T-helper 1 cell treated with Interleukin-12 subunit alpha and Interleukin-12 subunit beta and Interleukin-4 antibody, amounts not matched to agents 30 ng/mL and 1 ng/mL, for 36 hours (primary cell): ENCODE results near the gene UGT3A2. TPM values are rescaled to one million over a fixed set of nuclear protein-coding genes. Genes with fewer than 3 reads are reported as not detected.

Experiments
- intact Hi-C: fragments of 100-400 bp; cut with micrococcal nuclease; formaldehyde crosslinking; loops from one replicate; pipeline ENCODE4 v1.15.1; 2024
- total RNA-seq: library from RNA; stranded (reverse); gene quantifications from 2 replicates; pipeline ENCODE4 v1.2.3, GENCODE V29; 2022

Gene UGT3A2
- total RNA-seq, 1 donor from 2014 or later = 0.25 TPM

DNA sequence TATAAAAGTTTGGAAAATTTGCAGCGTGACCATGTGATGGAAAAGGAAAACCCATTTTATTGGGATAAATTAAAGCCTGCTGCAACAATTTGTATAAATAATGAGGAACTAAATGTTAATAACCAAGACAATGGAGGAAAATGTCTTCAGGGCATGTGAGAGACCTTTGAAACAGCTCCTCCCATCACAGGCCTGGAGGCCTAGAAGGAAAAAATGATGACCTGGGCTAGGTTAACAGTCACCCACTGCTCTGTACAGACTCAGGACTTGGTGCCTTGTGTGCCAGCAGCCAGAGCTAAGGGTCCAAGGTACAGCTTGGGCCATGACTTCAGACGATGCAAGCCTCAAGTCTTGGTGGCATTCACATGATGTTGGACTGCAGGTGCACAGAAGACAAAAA lies 53.5 kb downstream of the UGT3A2 start:
- intact Hi-C loops = no loop called here

DNA sequence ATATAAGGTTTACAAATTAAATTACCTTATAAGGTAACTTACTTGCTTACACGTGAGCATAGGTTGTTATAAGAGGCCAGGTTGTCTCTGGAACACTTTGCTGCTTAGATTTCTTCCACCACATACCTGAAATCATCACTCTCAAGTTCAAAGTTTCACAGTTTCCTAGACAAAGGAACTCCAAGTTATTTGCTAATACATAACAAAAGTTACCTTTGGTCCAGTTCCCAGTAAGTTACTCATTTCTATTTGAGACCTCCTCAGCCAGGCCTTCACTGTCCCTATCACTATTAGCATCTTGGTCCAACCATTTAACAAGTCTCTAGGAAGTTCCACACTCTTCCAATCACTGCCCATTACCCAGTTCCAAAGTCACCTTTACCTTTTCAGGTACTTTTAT lies 57.0 kb downstream of the UGT3A2 start:
- intact Hi-C loops = no loop called here

DNA sequence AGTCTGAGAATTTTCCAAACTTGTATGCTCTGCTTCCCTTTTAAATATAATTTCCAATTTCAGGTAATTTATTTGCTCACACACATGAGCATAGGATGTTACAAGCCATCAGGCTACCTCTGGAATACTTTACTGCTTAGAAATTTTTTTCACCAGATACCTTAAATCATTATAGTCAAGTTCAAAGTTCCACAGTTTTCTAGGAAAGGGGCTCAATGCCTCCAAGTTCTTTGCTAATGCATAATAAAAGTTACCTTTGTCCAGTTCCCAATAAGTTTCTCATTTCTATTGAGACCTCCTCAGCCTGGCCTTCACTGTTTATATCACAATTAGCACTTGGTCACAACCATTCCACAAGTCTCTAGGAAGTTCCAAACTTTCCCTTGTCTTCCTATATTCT lies 59.3 kb downstream of the UGT3A2 start:
- intact Hi-C loops = no loop called here

DNA sequence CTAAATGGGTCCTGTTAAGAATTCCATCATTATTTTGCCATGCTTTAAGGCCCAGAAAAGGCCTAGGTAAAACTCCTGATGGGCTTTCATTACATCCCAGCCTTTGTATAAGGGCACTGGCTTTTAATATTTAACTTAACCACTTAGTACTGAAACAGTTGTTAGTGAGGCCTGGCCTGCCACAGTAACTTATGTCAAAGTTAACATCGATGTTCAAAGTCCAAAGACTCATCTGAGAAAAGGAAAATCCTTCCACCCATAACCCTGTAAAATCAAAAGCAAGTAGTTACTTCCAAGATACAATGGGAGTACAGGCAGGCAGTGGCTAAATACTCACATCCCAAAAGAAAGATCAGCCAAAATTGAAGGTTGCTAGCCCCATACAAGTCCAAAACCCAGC lies 60.5 kb downstream of the UGT3A2 start:
- intact Hi-C loops = no loop called here

DNA sequence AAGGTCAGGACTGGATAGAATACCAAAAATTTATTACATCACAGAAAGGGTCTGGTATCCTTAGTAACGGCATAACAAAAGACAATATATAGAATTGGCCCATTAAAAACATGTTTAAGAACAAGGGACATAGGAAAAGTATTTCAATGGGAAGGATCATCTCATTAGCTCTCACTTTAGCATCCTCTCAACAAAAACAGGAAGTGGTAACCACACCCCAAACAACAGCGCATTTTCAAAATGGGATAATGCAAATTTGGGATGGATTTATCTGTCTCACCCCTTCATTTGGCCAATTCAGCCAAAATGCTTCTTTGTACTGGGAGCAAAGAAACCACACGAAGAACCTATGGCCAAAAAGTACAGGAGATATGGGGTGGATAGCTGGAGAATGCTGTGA lies 65.7 kb downstream of the UGT3A2 start:
- intact Hi-C loops = no loop called here

DNA sequence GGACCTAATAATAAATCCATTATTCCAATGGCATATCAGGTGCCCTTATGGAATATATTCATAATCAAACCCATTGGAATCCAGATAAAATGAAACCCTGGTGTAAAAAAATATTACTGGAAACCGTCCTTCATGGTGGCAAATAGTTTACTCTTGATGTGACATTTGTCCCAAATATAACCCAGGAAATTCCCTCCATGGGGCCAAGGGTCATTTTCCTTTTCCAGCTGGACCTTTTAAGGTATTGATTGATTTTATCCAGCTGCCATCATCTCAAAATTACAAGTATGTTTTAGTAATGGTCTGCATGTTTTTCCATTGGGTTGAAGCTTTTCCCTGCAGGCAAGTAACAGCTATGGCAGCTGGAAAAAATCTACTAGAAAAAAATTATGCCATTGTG lies 67.1 kb downstream of the UGT3A2 start:
- intact Hi-C loops = no loop called here

DNA sequence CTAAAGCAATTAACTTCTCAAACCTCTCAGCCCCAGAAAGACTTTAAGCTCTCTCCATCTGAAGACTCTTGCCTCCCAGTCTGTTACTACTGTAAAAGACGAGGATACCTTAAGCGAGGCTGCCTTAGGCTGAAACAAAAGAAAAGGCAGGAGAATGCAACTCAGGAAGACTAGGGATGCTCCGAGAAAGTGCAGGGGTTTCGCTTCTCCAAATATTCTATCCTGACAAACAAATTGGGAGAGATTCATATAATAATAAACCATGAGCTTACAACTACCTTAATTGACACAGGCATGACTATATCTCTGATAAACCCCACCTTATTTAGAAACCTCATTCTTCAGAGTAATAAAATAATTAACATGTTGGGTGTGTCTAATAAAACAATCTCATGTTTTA lies 70.6 kb downstream of the UGT3A2 start:
- intact Hi-C loops = no loop called here

DNA sequence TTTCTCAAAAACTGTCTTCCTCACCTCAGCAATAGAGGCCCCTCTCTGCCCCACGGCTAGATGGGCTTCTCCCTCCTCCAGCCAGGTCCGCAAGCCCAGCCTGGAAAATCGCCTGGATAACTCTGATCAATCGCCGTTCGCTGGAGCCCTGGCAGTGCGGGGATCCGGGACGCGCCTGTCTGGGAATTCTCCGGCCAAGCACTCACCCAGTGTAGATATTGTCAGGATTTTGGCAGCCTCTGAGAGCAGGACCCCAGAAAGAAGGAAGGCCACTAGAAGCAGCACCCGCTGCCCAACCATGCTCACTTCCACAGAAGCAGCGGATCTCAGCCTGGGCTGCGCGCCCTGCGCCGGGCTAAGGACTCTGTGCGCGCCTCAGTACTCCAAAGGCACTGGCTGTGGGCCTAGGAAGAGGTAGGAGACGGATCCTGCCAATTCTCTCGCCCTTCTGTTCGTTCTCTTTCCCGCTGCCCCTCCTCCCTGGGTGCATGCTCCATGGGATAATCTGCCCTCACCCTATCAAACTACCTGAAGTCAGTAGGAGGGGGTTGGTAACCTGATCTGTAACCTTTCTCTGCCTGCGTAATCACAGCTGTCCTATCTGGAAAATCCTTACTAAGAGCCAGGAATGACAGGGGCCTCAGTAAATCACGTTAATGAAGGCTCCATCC lies 75.6 kb downstream of the UGT3A2 start, which contains the start of gene UGT3A1:
UGT3A1 (minus strand) TSS at position 450 of the 671 bp plus-strand sequence; CDS start at position 300, 150 bp downstream.
- intact Hi-C loops = no loop called here

DNA sequence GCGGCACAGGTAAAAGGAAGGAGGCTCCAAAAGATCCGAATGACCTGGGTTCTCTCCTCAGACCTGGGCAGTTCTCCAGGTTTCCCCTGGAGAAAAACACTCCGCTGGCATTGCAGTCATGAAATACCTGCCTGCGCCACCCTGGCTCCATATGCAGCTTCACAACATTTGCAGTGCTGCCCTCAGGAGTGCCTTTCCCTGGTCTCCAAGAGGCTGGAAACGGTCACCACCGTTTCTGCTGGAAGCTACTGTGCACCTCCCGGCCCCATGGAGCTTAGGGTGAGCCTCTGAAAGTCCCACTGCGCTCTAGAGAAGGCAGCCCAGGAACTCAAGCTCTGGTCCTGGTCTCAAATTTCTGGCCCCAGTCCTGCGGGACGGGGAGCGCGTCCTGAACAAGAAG lies 76.2 kb downstream of the UGT3A2 start:
- intact Hi-C loops = no loop called here

DNA sequence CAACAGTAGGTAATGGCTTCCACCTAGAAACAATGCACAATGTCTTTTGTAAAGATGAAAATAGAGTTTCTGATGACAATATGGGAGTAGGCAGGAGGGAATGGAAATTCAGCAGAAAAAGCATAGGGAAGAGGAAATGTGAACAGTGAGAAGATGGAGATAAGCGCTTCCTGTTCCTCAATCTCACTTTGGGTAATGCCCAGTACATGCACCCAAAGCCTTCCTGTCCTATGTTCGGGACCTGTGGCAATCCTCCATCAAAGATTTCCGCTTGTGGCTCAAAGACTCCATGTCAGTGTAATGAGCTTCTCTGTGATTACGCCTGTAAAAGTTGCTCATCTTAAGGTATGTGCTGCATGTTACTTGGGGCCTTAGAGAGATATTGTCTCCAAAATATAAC lies 78.2 kb downstream of the UGT3A2 start:
- intact Hi-C loops = no loop called here

DNA sequence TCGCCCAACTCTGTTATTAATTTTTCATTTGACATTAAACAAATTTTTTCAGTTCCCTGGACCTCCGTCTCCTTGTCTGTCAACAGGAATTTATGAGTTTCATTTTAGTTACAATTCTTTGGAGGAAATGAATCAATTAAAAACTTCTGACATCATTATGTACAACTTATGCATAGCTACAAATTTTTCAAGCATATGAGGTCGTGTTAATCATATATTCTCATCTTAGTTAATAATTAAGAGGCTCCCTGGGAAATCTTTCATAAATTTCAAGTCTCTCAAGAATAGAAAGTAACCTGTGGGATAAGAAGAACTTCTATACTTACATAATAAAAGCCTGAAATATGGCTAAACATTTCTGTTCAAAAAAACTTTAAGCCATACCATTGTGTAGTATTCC lies 78.9 kb downstream of the UGT3A2 start:
- intact Hi-C loops = no loop called here

Other genes with a start within 250 kb of the UGT3A2 start
- 332 and 345 TPM in 2 replicates for gene IL7R, start 210.0 kb downstream of the UGT3A2 start, total RNA-seq
- not detected in 2 replicates for gene CAPSL, start 128.3 kb downstream of the UGT3A2 start, total RNA-seq
- gene UGT3A1, start 75.5 kb downstream of the UGT3A2 start, total RNA-seq = not detected in 2 replicates
- gene LMBRD2, start 85.0 kb upstream of the UGT3A2 start, total RNA-seq = 10.3 and 13.4 TPM in 2 replicates
- 34.4 and 35.2 TPM in 2 replicates for gene SKP2, start 85.2 kb upstream of the UGT3A2 start, total RNA-seq
- gene NADK2, start 175.0 kb upstream of the UGT3A2 start, total RNA-seq = 12.1 and 12.4 TPM in 2 replicates
- gene RANBP3L, start 235.0 kb upstream of the UGT3A2 start, total RNA-seq = not detected in 2 replicates